HepG2 (cell line): ENCODE results near the gene FLVCR1. TPM values are rescaled to one million over a fixed set of nuclear protein-coding genes. Genes with fewer than 3 reads are reported as not detected.

ENCODE experiments used
- ZNF124 ChIP-seq: sonication (generic); formaldehyde crosslinking; IDR thresholded peaks from 2 replicates; pipeline ENCODE4 v1.4.0; 2020; ENCODE audit warnings: missing genetic modification reagents
- ZNF552 ChIP-seq: sonication (generic); formaldehyde crosslinking; IDR thresholded peaks from 2 replicates; pipeline ENCODE4 v1.9.0; 2022; ENCODE audit warnings: missing genetic modification reagents, mild to moderate bottlenecking, borderline replicate concordance
- ZNF597 ChIP-seq: sonication (generic); formaldehyde crosslinking; IDR thresholded peaks from 2 replicates; pipeline ENCODE4 v1.5.0; 2020; ENCODE audit warnings: missing genetic modification reagents
- polyA plus RNA-seq, 8 experiments: library from polyadenylated mRNA; depleted of rRNA in 3 of 8; stranded (reverse) in 7 of 8; unstranded in 1 of 8; fragments of >200 nt; fragmentation: Illumina TruSeq in 4 of 8; extraction: Trizol in 4 of 8; gene quantifications; 2 replicates each; pipeline versions ENCODE4 v1.2.1 to v1.2.3, GENCODE V29; 2011 to 2016; ENCODE audit warnings: low read depth in 4 of 8, missing spikeins in 1 of 8, mixed read lengths in 1 of 8; ENCODE audit not compliant: insufficient read depth in 1 of 8
- total RNA-seq, 5 experiments: library from RNA; depleted of rRNA; stranded (reverse); fragments of >200 nt; fragmentation: Illumina TruSeq; extraction: Trizol; gene quantifications; 2 replicates each; pipeline ENCODE4 v1.2.3, GENCODE V29; 2016; ENCODE audit warnings: low read depth in 1 of 5
- TF ChIP-seq, protein P1 (sequence below): sonication (generic); formaldehyde crosslinking; IDR thresholded peaks from 2 replicates; pipeline ENCODE4 v1.4.0; 2020; ENCODE audit warnings: missing genetic modification reagents, borderline replicate concordance
- TF ChIP-seq, protein P2 (sequence below): sonication (generic); formaldehyde crosslinking; IDR thresholded peaks from 2 replicates; pipeline ENCODE4 v1.4.0; 2020; ENCODE audit warnings: missing genetic modification reagents

The FLVCR1 gene
- total and polyA plus RNA-seq, 2 of the 13 experiments (the other 11 are each of a cell fraction or from before 2014, with no cell fraction given): 14.8 to 39.8 TPM

DNA sequence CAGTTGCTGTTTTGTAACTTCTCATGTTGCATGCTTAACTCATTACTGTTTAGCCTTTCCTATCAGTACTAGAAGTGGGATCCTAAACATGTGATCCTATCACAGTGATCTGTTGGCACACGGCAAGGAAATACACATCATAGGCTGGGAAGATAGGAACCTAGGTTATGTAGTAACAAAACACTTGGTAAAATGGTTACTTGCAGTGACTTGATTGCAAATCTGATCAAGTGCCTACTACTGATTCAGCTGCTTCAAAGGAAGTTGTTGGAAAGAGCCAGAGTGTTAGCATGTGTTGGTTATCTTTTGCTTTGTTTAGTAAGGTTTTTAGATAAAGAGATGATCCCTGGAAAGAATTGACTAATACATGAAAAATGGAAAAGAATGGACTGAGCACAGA, 83.4 kb downstream of the FLVCR1 start (continued):
- TF ChIP-seq, protein P1, sequence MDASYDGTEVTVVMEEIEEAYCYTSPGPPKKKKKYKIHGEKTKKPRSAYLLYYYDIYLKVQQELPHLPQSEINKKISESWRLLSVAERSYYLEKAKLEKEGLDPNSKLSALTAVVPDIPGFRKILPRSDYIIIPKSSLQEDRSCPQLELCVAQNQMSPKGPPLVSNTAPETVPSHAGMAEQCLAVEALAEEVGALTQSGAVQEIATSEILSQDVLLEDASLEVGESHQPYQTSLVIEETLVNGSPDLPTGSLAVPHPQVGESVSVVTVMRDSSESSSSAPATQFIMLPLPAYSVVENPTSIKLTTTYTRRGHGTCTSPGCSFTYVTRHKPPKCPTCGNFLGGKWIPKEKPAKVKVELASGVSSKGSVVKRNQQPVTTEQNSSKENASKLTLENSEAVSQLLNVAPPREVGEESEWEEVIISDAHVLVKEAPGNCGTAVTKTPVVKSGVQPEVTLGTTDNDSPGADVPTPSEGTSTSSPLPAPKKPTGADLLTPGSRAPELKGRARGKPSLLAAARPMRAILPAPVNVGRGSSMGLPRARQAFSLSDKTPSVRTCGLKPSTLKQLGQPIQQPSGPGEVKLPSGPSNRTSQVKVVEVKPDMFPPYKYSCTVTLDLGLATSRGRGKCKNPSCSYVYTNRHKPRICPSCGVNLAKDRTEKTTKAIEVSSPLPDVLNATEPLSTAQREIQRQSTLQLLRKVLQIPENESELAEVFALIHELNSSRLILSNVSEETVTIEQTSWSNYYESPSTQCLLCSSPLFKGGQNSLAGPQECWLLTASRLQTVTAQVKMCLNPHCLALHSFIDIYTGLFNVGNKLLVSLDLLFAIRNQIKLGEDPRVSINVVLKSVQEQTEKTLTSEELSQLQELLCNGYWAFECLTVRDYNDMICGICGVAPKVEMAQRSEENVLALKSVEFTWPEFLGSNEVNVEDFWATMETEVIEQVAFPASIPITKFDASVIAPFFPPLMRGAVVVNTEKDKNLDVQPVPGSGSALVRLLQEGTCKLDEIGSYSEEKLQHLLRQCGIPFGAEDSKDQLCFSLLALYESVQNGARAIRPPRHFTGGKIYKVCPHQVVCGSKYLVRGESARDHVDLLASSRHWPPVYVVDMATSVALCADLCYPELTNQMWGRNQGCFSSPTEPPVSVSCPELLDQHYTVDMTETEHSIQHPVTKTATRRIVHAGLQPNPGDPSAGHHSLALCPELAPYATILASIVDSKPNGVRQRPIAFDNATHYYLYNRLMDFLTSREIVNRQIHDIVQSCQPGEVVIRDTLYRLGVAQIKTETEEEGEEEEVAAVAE (CRISPR knock-in tag): no peak
- TF ChIP-seq ZNF552 (CRISPR knock-in tag): no peak
- TF ChIP-seq, protein P2, sequence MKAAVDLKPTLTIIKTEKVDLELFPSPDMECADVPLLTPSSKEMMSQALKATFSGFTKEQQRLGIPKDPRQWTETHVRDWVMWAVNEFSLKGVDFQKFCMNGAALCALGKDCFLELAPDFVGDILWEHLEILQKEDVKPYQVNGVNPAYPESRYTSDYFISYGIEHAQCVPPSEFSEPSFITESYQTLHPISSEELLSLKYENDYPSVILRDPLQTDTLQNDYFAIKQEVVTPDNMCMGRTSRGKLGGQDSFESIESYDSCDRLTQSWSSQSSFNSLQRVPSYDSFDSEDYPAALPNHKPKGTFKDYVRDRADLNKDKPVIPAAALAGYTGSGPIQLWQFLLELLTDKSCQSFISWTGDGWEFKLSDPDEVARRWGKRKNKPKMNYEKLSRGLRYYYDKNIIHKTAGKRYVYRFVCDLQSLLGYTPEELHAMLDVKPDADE (CRISPR knock-in tag): no peak
- no peak for TF ChIP-seq ZNF597
- TF ChIP-seq ZNF124: no peak
